GM21576 (cell line): ENCODE measurements around the gene CSNK1G2.
"Not testable (repeated sequence)": the region's sequence is repeated elsewhere in the genome, so short reads cannot be mapped to it uniquely, and the experiment has no call there.

Source experiments
- ATAC-seq: cut with Tn5 transposase; IDR thresholded peaks from one replicate; pipeline ENCODE4 v1.9.1; 2021; ENCODE audit warnings: mild to moderate bottlenecking, moderate library complexity; ENCODE audit not compliant: unreplicated experiment

The CSNK1G2 gene

DNA sequence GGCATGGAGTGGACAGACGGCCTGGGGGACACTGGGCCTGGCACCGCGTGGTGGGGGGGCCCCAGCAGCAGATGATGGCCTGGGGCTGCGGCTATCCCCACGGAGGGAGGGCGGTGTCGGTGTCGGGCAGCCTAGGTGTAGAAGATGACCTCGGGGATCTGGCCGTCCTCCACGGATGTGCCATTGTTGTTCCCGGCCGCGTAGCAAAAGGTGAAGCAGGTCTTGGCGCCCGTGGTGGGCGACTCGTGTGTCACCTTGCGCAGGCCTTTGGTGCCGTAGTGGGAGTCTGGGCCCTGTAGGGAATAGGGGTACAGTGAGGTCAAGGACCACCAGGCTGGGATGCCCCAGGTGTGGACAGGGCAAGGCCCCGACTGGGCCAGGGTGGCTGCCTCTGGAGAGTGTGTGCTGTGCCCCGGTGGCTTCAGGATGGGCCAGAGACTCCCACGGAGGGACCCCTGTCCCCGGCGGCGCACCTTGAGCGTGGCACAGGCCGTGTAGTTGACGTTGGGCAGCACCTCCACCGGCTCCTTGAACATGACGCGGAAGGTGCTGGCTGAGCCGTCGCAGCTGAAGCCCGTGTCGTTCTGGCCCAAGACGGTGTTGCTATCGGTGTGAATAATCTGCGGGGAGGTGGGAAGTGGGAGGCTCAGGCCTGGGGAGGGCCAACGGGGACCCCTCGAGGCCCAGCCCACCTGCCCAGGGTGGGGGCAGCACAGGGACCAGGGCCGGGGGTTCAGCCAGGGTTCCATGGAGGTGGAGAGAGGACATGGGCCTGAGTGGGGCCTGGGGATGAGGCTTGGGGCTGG lies 45.6 kb downstream of the CSNK1G2 start:
- no peak for ATAC-seq

GRCh38 chr19:1987197-1988187 lies 46.5 kb downstream of the CSNK1G2 start:
- ATAC-seq, result no peak

DNA sequence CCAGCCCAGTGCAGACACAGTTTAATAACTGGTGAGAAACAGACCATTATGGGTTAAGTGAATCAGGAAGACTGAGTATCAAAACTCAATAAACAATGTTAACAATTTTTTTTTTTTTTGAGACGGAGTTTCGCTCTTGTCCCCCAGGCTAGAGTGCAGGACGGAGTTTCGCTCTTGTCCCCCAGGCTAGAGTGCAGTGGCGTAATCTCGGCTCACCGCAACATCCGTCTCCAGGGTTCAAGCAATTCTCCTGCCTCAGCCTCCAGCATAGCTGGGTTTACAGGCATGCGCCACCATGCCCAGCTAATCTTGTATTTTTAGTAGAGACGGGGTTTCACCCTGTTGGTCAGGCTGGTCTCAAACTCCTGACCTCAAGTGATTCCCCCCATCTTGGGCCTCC lies 47.5 kb downstream of the CSNK1G2 start:
- not testable (repeated sequence) for ATAC-seq

GRCh38 chr19:1989513-1990229 lies 48.7 kb downstream of the CSNK1G2 start:
- ATAC-seq, result no peak

- no peak for ATAC-seq
These were observed 49.5 kb downstream of the CSNK1G2 start for GRCh38 chr19:1990230-1991017.

- ATAC-seq, result no peak
These were observed 50.3 kb downstream of the CSNK1G2 start for GRCh38 chr19:1991018-1991913.

GRCh38 chr19:1992759-1993260 lies 51.8 kb downstream of the CSNK1G2 start:
- no peak for ATAC-seq

- no peak for ATAC-seq
These were observed 56.6 kb downstream of the CSNK1G2 start for GRCh38 chr19:1997353-1998233.

- no peak for ATAC-seq
These were observed 58.0 kb downstream of the CSNK1G2 start for GRCh38 chr19:1998712-1999708.

- ATAC-seq, result no peak
These were observed 59.0 kb downstream of the CSNK1G2 start for GRCh38 chr19:1999856-2000515.

DNA sequence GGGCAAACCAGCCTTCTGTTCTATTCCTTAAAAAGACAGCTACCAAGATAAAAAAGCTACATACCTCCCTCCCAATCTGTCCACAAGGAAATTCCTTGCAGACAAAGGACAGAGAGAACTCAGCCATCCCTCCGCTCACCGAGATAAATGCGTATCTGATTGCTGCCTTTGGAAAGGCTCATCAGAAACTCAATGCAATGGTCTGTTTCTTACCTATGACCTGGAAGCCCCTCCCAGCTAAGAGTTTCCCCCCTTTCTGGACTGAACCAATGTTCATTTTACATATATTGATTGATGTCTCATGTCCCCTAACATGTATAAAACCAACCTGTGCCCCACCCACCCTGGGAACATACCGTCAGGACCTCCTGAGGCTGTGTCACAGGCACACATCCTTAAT lies 62.9 kb downstream of the CSNK1G2 start:
- no peak for ATAC-seq

DNA sequence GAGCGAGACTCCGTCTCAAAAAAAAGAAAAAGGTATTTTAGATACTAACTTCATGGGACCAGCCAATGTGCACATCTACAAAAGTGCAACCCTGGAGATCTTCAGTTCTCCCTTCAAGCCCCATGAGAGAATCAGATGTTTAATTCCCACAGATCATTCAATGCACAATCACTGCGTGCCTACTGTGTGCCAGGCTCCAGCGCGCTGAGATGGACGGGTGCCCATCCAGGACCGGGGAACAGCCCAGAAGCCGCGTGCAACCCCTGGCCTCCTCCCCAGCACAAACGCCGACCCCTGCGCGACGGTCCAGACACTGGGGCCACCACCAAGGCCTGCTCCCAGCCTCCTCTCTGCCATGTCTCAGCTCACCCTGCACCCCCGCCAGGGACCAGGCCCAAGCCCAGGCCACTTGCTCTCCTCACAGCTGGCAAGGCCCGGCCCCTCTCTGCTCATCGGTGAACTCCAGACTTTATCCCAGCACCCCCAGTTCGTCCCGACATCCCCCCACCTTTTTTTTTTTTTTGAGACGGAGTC lies 69.2 kb downstream of the CSNK1G2 start:
- ATAC-seq, result no peak

DNA sequence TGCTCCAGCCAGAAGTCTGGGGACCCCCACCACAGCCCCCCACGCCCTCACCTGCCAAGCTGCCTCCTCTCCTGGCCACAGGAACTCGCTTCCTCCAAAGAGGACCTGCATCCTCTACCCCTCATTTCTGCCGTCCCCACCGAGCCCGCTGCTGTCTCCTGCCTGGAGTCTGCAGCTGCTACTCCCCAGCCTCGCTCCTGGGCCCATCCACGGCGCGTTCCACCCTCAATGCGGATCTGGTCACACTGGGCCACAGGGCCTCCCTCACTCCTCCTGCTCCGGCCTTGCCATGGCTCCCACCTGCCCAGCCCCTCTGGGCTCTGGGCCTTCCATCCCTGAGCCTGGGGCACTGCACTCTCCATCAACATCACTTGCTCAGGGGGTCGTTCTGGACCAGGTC lies 70.2 kb downstream of the CSNK1G2 start:
- ATAC-seq, result no peak

- ATAC-seq, result no peak
These were observed 72.1 kb downstream of the CSNK1G2 start for GRCh38 chr19:2012941-2013682.

DNA sequence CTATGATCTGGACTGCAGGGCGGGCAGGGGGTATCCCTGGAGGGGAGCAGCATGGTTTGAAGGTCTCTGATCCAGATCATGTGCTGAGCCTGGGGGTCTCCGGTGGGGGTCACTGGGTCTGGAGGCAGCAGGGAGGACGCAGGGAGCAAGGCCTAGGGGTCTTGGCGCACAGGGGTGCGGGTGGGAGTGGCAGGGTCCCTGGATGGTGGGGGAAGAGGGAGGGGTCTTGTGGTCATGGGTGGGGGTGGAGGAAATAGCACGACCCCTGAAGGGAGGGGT lies 72.7 kb downstream of the CSNK1G2 start:
- ATAC-seq, result no peak

DNA sequence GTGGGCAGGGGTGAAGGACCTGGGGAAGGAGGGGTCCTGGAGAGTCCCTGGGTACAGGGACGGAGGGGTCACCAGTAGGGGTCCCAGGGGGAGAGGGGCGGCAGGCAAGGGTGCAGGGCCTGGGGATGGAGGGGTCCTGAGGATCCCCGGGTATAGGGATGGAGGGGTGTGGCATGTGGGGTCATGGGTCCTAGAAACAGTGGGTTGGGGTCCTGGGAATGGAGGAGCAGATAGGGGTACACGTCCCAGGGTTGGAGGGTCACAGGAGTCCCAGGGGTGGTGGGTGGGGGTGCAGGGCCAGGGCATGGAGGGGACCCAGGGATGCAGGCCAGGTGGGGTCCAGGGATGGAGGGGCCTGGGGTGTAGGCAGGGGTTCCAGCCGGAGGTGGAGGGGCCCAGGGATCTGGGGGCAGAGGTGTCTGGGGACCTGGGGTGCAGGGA lies 73.2 kb downstream of the CSNK1G2 start:
- ATAC-seq, result no peak
